ENCODE measurements around the gene MFNG. TPM values are rescaled to one million over a fixed set of nuclear protein-coding genes. Genes with fewer than 3 reads are reported as not detected.

MFNG gene
- total RNA-seq, 2 experiments from 2014 or later, result 225 to 235 TPM

DNA sequence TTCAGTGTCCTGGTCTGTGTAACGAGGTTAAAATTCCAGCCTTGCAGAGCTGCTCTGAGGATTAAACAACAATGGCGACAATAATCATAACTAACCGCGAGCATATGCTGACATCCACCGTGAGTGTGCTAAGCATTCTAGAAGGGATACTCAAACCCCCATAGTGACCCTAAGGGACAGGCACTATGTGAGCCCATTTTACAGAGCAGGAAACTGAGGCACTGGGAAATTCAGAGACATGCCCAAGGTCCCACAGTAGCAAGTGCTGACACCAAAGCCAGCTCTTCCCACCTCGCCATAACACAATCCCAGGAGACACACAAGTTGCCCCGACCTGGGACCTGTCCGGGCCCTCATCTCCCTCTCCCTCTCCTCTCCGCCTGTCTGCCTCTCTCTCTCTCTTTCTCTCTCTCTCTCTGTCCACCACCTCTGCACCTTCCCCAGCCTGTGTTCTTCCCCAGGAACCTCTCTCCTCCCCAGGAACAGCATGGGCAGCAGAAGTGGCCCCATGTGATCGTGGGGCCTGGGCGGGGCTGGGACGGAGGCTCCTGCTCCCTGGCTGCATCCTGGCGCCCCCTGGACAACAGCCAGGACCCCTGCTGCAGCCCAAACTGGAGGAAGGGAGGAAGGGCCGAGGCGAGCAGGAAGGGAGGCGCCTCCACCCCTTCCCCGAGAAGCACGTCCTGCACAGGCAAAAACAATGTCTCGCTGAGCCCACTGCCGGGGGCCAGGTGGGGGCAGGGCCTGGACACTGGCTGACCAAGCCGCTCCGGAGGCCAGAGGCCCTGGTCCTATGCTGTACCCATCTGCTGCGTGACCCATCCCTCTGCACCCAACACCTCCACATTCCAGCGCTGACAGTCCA, 14.8 kb upstream of the MFNG start:
- H3K36me3 ChIP-seq (ENCODE audit: insufficient read depth, low read length), result no peaks in the 10 kb centered on the region
- H4K20me1 ChIP-seq (ENCODE audit: insufficient read depth, low read length), result no peaks in the 10 kb centered on the region
- H3K4me1 ChIP-seq (ENCODE audit: insufficient read depth, low read length, poor library complexity, severe bottlenecking), result peaks cover 10% of the 10 kb centered on the region
- no peak for DNase-seq (ENCODE audit: low spot score)
- no peak overlapping the region for H3K4me2 ChIP-seq (ENCODE audit: low read length)
- no peaks in the 10 kb centered on the region for H3K9me3 ChIP-seq (ENCODE audit: low read length)
- intact Hi-C loops (cut with micrococcal nuclease; ENCODE audit: unreplicated experiment), result no loop called here
- no peaks in the 10 kb centered on the region for H3K79me2 ChIP-seq (ENCODE audit: insufficient read depth, low read depth, low read length)
- CTCF ChIA-PET (ENCODE audit: unreplicated experiment), result no interaction called here
- no peak overlapping the region for H3K27ac ChIP-seq (ENCODE audit: low read depth, low read length, poor library complexity, severe bottlenecking)
- TF ChIP-seq, protein P1, sequence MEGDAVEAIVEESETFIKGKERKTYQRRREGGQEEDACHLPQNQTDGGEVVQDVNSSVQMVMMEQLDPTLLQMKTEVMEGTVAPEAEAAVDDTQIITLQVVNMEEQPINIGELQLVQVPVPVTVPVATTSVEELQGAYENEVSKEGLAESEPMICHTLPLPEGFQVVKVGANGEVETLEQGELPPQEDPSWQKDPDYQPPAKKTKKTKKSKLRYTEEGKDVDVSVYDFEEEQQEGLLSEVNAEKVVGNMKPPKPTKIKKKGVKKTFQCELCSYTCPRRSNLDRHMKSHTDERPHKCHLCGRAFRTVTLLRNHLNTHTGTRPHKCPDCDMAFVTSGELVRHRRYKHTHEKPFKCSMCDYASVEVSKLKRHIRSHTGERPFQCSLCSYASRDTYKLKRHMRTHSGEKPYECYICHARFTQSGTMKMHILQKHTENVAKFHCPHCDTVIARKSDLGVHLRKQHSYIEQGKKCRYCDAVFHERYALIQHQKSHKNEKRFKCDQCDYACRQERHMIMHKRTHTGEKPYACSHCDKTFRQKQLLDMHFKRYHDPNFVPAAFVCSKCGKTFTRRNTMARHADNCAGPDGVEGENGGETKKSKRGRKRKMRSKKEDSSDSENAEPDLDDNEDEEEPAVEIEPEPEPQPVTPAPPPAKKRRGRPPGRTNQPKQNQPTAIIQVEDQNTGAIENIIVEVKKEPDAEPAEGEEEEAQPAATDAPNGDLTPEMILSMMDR (conservative IDR thresholded peaks at IDR 0.05; ENCODE audit: low read length), result no peak
- TF ChIP-seq EZH2phosphoT487 (IDR thresholded peaks at IDR 0.05; ENCODE audit: borderline replicate concordance, low read depth, low read length), result no peak
- no peak overlapping the region for H2AFZ ChIP-seq (ENCODE audit: low read length)
- no peak overlapping the region for H3K4me3 ChIP-seq (ENCODE audit: low read depth, low read length, poor library complexity, severe bottlenecking)
- POLR2A ChIA-PET, result no interaction called here
- no TSS peak for BruUV-seq (replicated peaks)
- H3K9me2 ChIP-seq (ENCODE audit: insufficient read depth, low read length), result no peaks in the 10 kb centered on the region

DNA sequence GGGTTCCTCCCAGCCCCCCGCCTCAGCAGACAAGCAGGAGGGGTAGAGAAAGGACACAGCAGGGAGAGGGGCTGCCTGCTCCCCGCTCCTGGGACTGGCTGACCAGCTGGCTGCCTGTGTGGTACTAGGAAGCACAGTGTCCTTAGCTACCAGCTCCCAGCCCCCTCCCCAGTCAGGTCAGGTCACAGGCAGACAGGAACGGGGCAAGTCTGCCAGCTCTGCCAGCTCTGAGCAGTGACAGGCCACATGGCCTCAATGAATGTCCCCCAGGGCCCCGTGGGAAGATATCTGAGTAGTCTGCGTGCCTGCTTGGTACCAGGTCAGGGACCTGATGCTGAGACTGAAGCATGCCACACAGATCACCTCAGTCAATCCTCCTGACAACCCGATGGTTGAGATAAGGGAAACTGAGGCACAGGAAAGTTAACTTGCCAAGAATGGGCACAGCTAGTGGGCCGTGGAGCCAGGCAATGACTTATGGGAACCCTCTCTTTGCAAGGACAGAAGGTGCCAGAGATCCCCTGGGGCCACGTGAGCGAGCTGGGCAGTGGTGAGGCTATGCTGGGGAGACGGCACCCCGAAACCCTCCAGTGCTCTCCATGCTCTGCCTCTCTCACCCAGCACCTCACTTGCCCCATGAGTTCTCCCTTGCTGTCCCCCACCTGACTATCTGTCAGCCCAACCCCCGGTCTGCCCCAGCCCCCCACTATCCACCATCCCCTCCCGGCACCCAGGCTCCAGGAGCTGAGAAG, 13.8 kb upstream of the MFNG start:
- Histone ChIP-seq H3K4me1 (ENCODE audit: insufficient read depth, low read length, poor library complexity, severe bottlenecking) (peaks cover 10% of the 10 kb centered on the region), H2AFZ (ENCODE audit: low read length) (no peak overlapping the region), H3K9me3 (ENCODE audit: low read length) (no peaks in the 10 kb centered on the region), H3K79me2 (ENCODE audit: insufficient read depth, low read depth, low read length) (no peaks in the 10 kb centered on the region), H3K4me3 (ENCODE audit: low read depth, low read length, poor library complexity, severe bottlenecking) (no peak overlapping the region), H3K27ac (ENCODE audit: low read depth, low read length, poor library complexity, severe bottlenecking) (no peak overlapping the region), H3K4me2 (ENCODE audit: low read length) (no peak overlapping the region), H3K9me2 (ENCODE audit: insufficient read depth, low read length) (no peaks in the 10 kb centered on the region), H4K20me1 (ENCODE audit: insufficient read depth, low read length) (no peaks in the 10 kb centered on the region), H3K36me3 (ENCODE audit: insufficient read depth, low read length) (no peaks in the 10 kb centered on the region)
- DNase-seq (ENCODE audit: low spot score), result no peak
- intact Hi-C loops (cut with micrococcal nuclease; ENCODE audit: unreplicated experiment), result loop anchor here (5.0 kb wide), 1 partner anchor 38 kb away; no protein-coding TSS in a partner anchor
- TF ChIP-seq, protein P1 (conservative IDR thresholded peaks at IDR 0.05; ENCODE audit: low read length), result no peak
- no peak for TF ChIP-seq EZH2phosphoT487 (IDR thresholded peaks at IDR 0.05; ENCODE audit: borderline replicate concordance, low read depth, low read length)
- ChIA-PET POLR2A (interaction anchor here (0.6 kb wide), 1 partner anchor 59 kb away, joined by 7 read pairs; no protein-coding TSS in a partner anchor), CTCF (ENCODE audit: unreplicated experiment) (interaction anchor here (0.5 to 0.6 kb wide), 2 partner anchors 27 to 62 kb away, joined by 3 to 5 read pairs; no protein-coding TSS in a partner anchor)
- BruUV-seq (replicated peaks), result no TSS peak
